ENCODE results near the gene POMC.

Gene POMC

GRCh38 chr2:25119263-25119662 lies 49.1 kb downstream of the POMC start:
- Mint-ChIP-seq H3K27me3 (peaks cover 29 to 65% of the 10 kb centered on the region in 2 donors), H3K4me1 (ENCODE audit: low read depth in 2 of 2) (no peaks in the 10 kb centered on the region), H3K27ac (peak overlapping the region in 1 of 2 donors; percentile 23), H3K4me3 (no peak overlapping the region), H3K36me3 (ENCODE audit: insufficient read depth) (no peaks in the 10 kb centered on the region), H3K9me3 (no peaks in the 10 kb centered on the region)
- DNase-seq (no peak), ATAC-seq (replicated peaks) (no peak)

GRCh38 chr2:25116956-25117355 lies 51.4 kb downstream of the POMC start:
- peak overlapping the region in 1 of 2 donors; percentile 46 for H3K27ac Mint-ChIP-seq
- no peaks in the 10 kb centered on the region for H3K36me3 Mint-ChIP-seq (ENCODE audit: insufficient read depth)
- H3K4me1 Mint-ChIP-seq (ENCODE audit: low read depth in 2 of 2) = no peaks in the 10 kb centered on the region
- H3K4me3 Mint-ChIP-seq = no peak overlapping the region
- ATAC-seq (replicated peaks) = no peak
- no peaks in the 10 kb centered on the region for H3K9me3 Mint-ChIP-seq
- no peak for DNase-seq
- H3K27me3 Mint-ChIP-seq = peaks cover 16 to 60% of the 10 kb centered on the region in 2 donors

GRCh38 chr2:25115902-25116301 lies 52.5 kb downstream of the POMC start:
- H3K4me3 Mint-ChIP-seq = no peak overlapping the region
- DNase-seq = no peak
- H3K9me3 Mint-ChIP-seq = no peaks in the 10 kb centered on the region
- H3K36me3 Mint-ChIP-seq (ENCODE audit: insufficient read depth) = no peaks in the 10 kb centered on the region
- no peak for ATAC-seq (replicated peaks)
- H3K27me3 Mint-ChIP-seq = peaks cover 24 to 60% of the 10 kb centered on the region in 2 donors
- no peaks in the 10 kb centered on the region for H3K4me1 Mint-ChIP-seq (ENCODE audit: low read depth in 2 of 2)
- no peak overlapping the region for H3K27ac Mint-ChIP-seq

- H3K36me3 Mint-ChIP-seq (ENCODE audit: insufficient read depth) = no peaks in the 10 kb centered on the region
- no peaks in the 10 kb centered on the region for H3K9me3 Mint-ChIP-seq
- no peaks in the 10 kb centered on the region for H3K4me1 Mint-ChIP-seq (ENCODE audit: low read depth in 2 of 2)
- H3K27me3 Mint-ChIP-seq = peaks cover 30 to 65% of the 10 kb centered on the region in 2 donors
- H3K4me3 Mint-ChIP-seq = no peak overlapping the region
- ATAC-seq (replicated peaks) = no peak
- H3K27ac Mint-ChIP-seq = no peak overlapping the region
- no peak for DNase-seq
These were observed 53.0 kb downstream of the POMC start for GRCh38 chr2:25115249-25115883.

GRCh38 chr2:25112113-25112512 lies 56.3 kb downstream of the POMC start:
- ATAC-seq (replicated peaks) (no peak), DNase-seq (no peak)
- H3K36me3 Mint-ChIP-seq (ENCODE audit: insufficient read depth) = no peaks in the 10 kb centered on the region
- no peak overlapping the region for H3K27ac Mint-ChIP-seq
- no peaks in the 10 kb centered on the region for H3K4me1 Mint-ChIP-seq (ENCODE audit: low read depth in 2 of 2)
- no peaks in the 10 kb centered on the region for H3K9me3 Mint-ChIP-seq
- no peak overlapping the region for H3K4me3 Mint-ChIP-seq
- peaks cover 46 to 80% of the 10 kb centered on the region in 2 donors for H3K27me3 Mint-ChIP-seq

All from effector memory CD8-positive, alpha-beta T cell (primary cell).